GM21825 (cell line): ENCODE data around the gene ALDH1L2.

Source experiments
- ATAC-seq: cut with Tn5 transposase; IDR thresholded peaks from one replicate; pipeline ENCODE4 v1.9.1; 2021; ENCODE audit warnings: mild to moderate bottlenecking, moderate library complexity; ENCODE audit not compliant: unreplicated experiment

ALDH1L2 gene

GRCh38 chr12:105085501-105085900 lies 1.2 kb upstream of the ALDH1L2 start:
- no peak for ATAC-seq

- no peak for ATAC-seq
Measured at GRCh38 chr12:105083551-105084105, 630 bp downstream of the ALDH1L2 start.

- ATAC-seq: no peak
Measured at GRCh38 chr12:105083031-105083430, 1.2 kb downstream of the ALDH1L2 start.

GRCh38 chr12:105078712-105079570 lies 5.3 kb downstream of the ALDH1L2 start:
- no peak for ATAC-seq

GRCh38 chr12:105077435-105077834 lies 6.8 kb downstream of the ALDH1L2 start:
- ATAC-seq: no peak

GRCh38 chr12:105076913-105077312 lies 7.3 kb downstream of the ALDH1L2 start:
- ATAC-seq: no peak

GRCh38 chr12:105076098-105076497 lies 8.2 kb downstream of the ALDH1L2 start:
- no peak for ATAC-seq

GRCh38 chr12:105072888-105073488 lies 11.3 kb downstream of the ALDH1L2 start:
- no peak for ATAC-seq

- no peak for ATAC-seq
Measured at GRCh38 chr12:105071981-105072380, 12.3 kb downstream of the ALDH1L2 start.

- ATAC-seq: no peak
Measured at GRCh38 chr12:105069936-105070702, 14.1 kb downstream of the ALDH1L2 start.

GRCh38 chr12:105067511-105068031 lies 16.7 kb downstream of the ALDH1L2 start:
- ATAC-seq: no peak

- no peak for ATAC-seq
Measured at GRCh38 chr12:105064564-105065178, 19.6 kb downstream of the ALDH1L2 start.

- no peak for ATAC-seq
Measured at GRCh38 chr12:105060715-105061378, 23.4 kb downstream of the ALDH1L2 start.

GRCh38 chr12:105057174-105057573 lies 27.1 kb downstream of the ALDH1L2 start:
- ATAC-seq: no peak

- no peak for ATAC-seq
Measured at GRCh38 chr12:105053116-105053572, 31.1 kb downstream of the ALDH1L2 start.

GRCh38 chr12:105051981-105052380 lies 32.3 kb downstream of the ALDH1L2 start:
- ATAC-seq: no peak

- ATAC-seq: no peak
Measured at GRCh38 chr12:105048315-105048714, 35.9 kb downstream of the ALDH1L2 start.

- no peak for ATAC-seq
Measured at GRCh38 chr12:105047308-105047707, 37.0 kb downstream of the ALDH1L2 start.

GRCh38 chr12:105041186-105041585 lies 43.1 kb downstream of the ALDH1L2 start:
- ATAC-seq: no peak

- ATAC-seq: no peak
Measured at GRCh38 chr12:105040476-105040875, 43.8 kb downstream of the ALDH1L2 start.
